Stimulated activated CD4-positive, alpha-beta T cell treated with anti-CD3 and anti-CD28 coated beads, Interleukin-15, amount 100 ng/mL, for 1 hour (primary cell): Measurements from ENCODE around the gene ALDOC.
A peak's percentile ranks its signal among the peaks of the same experiment; 100 is the strongest.

ENCODE experiments used
- DNase-seq, 2 donors: peaks; one replicate each; pipeline ENCODE4 v3.0.0-alpha.2; 2020; ENCODE audit warnings: low read depth in 1 of 2, low spot score in 1 of 2

Gene ALDOC

DNA sequence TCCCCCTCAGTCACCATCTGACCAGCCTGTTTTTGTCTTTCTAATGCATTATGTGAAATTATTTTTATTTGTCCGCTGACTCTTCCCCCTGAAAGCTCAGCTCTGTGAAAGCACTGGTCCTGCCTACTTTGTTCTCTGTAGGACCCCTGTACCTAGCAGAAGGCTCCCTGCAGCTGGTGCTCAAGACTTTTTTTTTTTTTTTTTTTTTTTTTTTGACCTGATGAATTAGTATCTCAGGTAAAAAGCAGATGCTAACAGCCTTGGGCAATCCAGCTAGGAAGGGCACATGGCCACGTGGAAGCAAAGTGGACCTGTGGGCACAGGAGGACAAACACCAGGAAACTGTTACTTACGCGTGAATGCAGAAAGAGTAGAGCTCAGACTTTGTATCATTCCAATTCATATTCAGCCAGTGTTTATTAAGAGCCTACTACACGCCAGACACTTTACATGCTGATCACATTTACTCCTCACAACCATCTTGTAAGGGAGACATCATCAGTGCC is 23.6 kb downstream of the ALDOC start:
- no peak for DNase-seq

DNA sequence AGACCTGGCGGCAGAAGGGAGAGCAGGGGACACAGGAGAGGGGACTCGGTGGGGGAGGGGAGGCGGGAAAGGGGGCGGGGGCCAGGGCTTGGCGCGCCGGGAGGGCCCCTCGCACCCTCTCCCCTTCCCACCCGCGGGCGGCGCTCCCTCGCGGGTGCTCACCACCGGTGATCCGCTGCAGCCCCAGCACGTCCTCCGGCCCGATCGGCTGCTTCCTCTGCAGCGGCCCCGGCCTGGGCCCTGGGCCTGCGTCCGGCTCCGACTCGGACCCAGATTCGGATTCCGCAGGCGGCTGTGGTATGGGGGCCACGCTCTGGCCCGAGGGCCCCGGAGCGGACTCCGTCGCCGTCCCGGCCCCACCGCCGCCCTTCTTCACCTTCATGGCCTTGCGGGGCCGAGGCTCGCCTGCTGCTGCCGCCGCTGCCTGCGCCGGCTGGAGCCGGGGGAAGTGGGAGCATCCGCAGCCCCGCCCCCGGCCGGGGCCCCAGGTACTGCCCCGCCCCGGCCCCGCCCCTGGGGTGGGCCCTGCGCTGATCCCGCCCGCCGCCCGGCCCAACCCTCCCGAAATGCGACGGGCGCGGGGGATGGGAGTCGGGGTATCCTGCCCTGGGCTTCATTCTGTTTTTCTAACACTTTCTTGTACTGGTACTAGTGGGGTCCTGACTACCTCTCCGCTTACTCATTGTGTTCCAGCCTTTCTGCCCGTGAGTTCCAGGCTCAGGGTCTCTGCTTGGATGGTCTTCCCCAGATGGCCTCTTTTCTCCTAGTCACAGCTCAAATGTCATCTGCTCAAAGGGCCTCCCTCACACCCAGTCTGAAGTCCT is 24.3 kb downstream of the ALDOC start, which contains the start of gene UNC119:
TSS of gene UNC119 (minus strand) at position 449 of the 824 bp plus-strand sequence. CDS start at position 382, 67 bp downstream.
- peak; percentile 60 to 76 for DNase-seq

GRCh38 chr17:28551421-28552175 is 25.1 kb downstream of the ALDOC start:
- DNase-seq: no peak

DNA sequence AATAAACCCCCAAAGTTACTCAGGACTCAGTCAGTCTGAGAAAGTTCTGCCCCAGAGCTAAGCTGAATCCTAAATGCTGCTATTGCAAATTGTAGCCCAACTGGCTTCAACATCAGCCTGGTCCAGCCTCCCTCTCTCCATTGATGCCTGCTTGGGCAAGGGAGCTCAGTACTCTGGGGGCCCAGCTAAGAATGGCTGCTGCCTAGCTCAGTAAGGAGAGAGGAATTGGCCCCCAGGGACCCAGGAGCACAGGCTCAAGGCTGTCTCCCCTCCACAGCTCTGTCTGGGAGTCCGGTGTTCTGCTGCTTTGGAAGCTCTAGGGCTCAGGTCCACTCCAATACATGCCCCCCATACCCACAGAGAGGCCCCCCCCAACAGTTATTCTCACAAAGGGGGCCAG is 25.8 kb downstream of the ALDOC start:
- no peak for DNase-seq

- peak in 1 of 2 donors; percentile 30 for DNase-seq
Measured at GRCh38 chr17:28549236-28550132, 27.2 kb downstream of the ALDOC start.

DNA sequence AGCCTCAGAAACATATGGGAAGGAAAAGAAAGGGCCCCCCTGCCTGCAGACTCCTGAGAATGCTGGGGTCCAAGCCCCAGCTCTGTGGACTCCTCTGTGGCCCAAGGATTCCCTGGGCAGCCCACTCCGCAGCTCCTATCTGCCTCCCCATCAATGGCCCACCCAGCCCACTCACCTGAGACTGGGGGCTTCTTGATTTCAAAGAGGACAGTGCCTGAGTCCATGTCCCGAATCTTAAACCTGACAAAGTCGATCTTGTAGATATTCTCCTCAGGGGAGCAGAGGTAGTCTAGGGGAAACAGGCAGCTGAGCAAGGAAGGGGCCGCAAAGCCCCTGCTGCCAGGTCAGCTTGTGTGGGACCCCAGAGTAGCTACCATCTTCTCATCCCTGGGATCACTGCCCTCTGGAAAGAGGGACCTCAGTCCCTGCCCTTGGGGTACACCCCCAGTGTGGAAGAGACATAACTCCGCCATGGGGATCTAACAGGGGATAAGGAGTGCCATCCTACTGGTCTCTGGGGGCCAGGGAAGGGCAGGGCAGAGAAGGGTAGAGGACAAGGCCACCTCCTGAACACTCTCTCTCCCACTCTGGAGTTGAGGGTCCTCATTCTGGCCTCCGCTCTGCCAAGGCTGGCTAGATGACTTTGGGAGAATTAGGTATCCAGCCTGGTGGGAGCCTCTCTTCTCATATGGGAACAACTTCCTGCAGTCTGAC is 28.1 kb downstream of the ALDOC start:
- no peak for DNase-seq

DNA sequence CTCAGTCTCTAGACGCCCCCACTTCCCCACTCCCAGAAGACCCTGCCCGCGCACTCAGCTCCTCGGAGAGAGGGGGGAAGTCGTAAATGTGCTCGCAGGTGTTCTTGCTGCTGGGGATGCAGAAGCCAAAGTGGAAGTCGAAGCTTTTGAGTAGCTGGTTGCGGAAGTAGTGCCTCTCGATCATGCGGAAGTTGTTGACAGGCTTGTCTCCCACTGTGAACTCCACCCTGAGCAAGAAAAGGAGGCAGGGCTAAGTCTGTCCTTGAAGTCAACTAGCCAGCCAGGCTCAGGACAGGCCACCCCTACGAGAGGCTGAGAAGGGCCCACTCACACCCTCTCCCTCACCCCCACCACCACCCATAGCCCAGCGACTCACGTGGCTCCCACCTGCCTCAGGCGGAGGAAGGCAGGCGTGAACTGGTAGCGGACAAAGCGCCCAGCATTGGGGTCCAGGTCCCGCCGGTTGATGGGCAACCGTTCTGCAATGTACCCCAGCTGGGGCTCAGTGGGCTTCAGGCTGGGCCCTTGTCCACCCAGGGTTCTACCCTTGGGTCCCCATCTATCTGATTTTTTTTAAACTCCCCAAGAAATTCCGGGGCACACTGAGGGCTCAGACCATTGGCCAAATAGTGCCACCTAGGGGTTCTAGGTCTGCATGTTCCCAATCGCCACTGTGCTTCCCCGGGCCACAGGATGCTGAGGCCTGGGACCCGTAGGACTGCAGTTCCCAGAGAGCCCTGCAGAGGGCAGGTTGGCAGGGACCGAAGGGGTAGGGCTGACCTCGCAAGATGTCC is 28.9 kb downstream of the ALDOC start:
- DNase-seq: peak; percentile 17 to 51

DNA sequence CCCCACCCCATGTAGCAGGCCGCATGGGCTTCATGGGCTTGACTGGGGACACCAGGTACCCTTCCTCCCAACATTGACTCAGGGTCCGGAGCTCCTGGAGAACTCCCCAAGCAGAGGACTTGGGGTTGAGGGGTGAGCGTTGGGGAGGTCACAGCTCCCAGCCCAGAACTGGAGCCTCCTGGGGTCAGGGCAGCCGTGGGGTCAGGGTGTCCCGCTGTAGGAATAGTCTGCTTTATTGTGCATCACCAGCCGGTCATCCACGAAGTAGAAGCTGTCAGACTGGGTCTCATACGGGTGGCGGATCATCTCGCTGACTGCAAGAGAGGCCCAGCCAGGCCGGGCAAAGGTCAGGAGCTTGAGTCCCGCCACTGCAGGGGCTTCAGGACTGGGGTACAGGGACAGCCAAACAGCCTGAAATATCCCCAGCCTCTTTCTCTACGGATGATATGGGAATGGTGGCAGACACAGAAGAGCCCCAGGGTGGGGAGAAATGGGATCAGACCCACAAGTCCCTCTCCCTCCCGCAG is 29.5 kb downstream of the ALDOC start:
- DNase-seq: no peak

- DNase-seq: no peak
Measured at GRCh38 chr17:28545787-28546415, 30.8 kb downstream of the ALDOC start.

- no peak for DNase-seq
Measured at GRCh38 chr17:28545141-28545503, 31.6 kb downstream of the ALDOC start.

- no peak for DNase-seq
Measured at GRCh38 chr17:28544402-28545140, 32.1 kb downstream of the ALDOC start.

DNA sequence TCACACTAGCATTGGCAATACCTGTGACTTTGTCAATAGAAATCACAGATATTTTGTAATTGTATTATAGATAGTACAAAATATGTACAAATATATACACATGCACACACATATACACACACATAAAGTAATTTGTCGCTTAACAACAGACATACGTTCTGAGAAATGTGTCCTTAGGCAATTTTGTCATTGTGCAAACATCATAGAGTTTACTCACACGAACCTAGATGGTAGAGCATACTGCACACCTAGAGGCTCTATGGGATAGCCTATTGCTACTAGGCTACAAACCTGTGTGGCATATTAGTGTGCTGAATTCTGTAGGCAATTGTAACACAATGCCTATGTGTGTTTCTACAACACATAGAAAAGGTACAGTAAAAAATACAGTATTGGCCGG is 35.3 kb downstream of the ALDOC start:
- no peak for DNase-seq

DNA sequence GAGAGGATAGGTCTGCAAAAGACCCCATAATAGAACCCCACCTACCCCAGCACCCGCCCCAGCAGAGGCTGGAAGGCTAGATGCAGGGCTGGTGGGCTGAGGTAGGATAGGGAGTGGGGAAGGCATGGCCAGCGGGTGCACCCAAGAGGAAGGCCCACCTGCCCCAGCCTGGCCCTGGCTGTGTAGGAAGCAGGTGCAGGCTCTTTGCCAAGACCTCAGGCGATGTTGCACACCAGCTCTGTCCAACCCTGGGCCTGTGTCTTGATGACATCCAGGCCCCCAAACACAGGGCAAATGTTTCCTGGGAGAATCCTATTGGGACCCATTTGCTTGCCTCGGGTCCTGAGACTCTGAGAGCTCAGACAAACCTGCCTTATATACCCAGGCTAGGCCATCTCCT is 36.5 kb downstream of the ALDOC start:
- DNase-seq: no peak

DNA sequence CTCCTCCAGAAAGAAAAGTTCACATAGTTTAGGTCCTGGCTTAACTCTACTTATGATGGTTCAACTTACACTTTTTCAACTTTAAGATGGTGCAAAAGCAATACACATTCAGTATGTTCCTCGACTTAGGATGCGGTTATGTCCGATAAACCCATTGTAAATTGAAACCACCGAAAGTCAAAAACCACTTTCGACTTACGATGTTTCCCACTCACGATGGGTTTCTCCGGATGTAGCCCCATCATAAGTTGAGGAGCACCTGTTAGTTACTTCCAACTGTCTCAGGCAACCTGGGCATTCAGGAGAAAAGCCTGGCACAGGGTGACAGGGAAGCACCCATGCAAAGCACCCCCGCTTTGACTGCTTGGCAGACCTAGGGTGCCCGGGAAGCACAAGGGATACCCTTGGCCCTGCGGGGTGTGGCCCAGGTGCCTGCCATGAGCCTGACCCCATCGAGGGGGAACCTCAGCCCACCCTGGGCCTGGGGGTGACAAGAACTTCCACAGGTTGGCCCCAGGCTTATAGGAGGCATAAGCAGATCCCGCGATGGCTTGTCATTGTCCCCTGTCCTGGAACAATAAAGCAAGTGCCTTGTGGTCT is 38.3 kb downstream of the ALDOC start:
- no peak for DNase-seq

GRCh38 chr17:28537219-28537610 is 39.5 kb downstream of the ALDOC start:
- DNase-seq: no peak

- no peak for DNase-seq
Measured at GRCh38 chr17:28536532-28537218, 40.0 kb downstream of the ALDOC start.

GRCh38 chr17:28534740-28535375 is 41.8 kb downstream of the ALDOC start:
- no peak for DNase-seq
